OCI-LY3 (cell line): Measurements from ENCODE around the gene CDH4.

ENCODE experiments used
- H2AFZ ChIP-seq: fragments of 200-600, 300-600 bp; shearing (Covaris generic); 2 replicates; pipeline ENCODE4 v1.6.0; 2014; ENCODE audit warnings: antibody characterized with exemption, low read depth, low read length
- H3K27ac ChIP-seq: fragments of 200-600, 300-600 bp; sonication (generic); 2 replicates; pipeline ENCODE4 v1.5.1; 2014; ENCODE audit warnings: mild to moderate bottlenecking, low read length, moderate library complexity, mixed read lengths
- H3K27me3 ChIP-seq: fragments of 200-600, 300-600 bp; sonication (generic); 2 replicates; pipeline ENCODE4 v1.6.1; 2014; ENCODE audit warnings: low read depth, low read length, mixed read lengths
- H3K36me3 ChIP-seq: fragments of 200-600, 300-600 bp; sonication (generic); replicated peaks from 2 replicates; pipeline ENCODE3; 2014; ENCODE audit warnings: low read depth, low read length, mixed read lengths
- H3K4me1 ChIP-seq: fragments of 300-600, 200-600 bp; sonication (generic); 2 replicates; pipeline ENCODE4 v1.6.1; 2014; ENCODE audit warnings: low read length, mixed read lengths
- H3K4me2 ChIP-seq: fragments of 200-600, 300-600 bp; sonication (generic); 2 replicates; pipeline ENCODE4 v1.6.1; 2014; ENCODE audit warnings: low read length, mixed read lengths
- H3K4me3 ChIP-seq: fragments of 300-600, 200-600 bp; sonication (generic); 2 replicates; pipeline ENCODE4 v1.5.1; 2014; ENCODE audit warnings: antibody characterized with exemption, mild to moderate bottlenecking, low read length, moderate library complexity
- H3K79me2 ChIP-seq: fragments of 300-600, 200-600 bp; shearing (Covaris generic); 2 replicates; pipeline ENCODE4 v1.6.1; 2014; ENCODE audit warnings: mild to moderate bottlenecking, low read length, mixed read lengths
- H3K9ac ChIP-seq: fragments of 300-600, 200-600 bp; shearing (Covaris generic); 2 replicates; pipeline ENCODE4 v1.6.0; 2014; ENCODE audit warnings: mild to moderate bottlenecking, low read length, moderate library complexity
- H3K9me3 ChIP-seq: fragments of 200-600, 300-600 bp; shearing (Covaris generic); 2 replicates; pipeline ENCODE4 v1.6.1; 2014; ENCODE audit warnings: low read length, mixed read lengths; ENCODE audit not compliant: insufficient read depth
- H4K20me1 ChIP-seq: fragments of 200-600, 300-600 bp; sonication (generic); 2 replicates; pipeline ENCODE4 v1.6.1; 2016; ENCODE audit warnings: low read length, mixed read lengths; ENCODE audit not compliant: insufficient read depth
- CTCF ChIP-seq: fragments of 200-600, 300-600 bp; sonication (generic); IDR thresholded peaks from 2 replicates; pipeline ENCODE4 v1.5.1; 2014; ENCODE audit warnings: antibody characterized with exemption, low read length, low read depth
- EZH2phosphoT487 ChIP-seq: fragments of 200-600 bp; shearing (Covaris generic); IDR thresholded peaks from 2 replicates; pipeline ENCODE4 v1.6.1; 2018; ENCODE audit warnings: antibody characterized with exemption, mixed run types, low read depth

Gene CDH4

GRCh38 chr20:61619751-61620150 is 367.7 kb downstream of the CDH4 start:
- no peak overlapping the region for H3K4me2 ChIP-seq
- H3K4me3 ChIP-seq: no peak overlapping the region
- no peak overlapping the region for H2AFZ ChIP-seq
- no peaks in the 10 kb centered on the region for H4K20me1 ChIP-seq
- H3K79me2 ChIP-seq: no peaks in the 10 kb centered on the region
- no peaks in the 10 kb centered on the region for H3K27me3 ChIP-seq
- H3K9me3 ChIP-seq: no peaks in the 10 kb centered on the region
- TF ChIP-seq EZH2phosphoT487: no peak
- TF ChIP-seq CTCF: no peak
- H3K27ac ChIP-seq: no peak overlapping the region
- no peaks in the 10 kb centered on the region for H3K36me3 ChIP-seq
- H3K9ac ChIP-seq: no peak overlapping the region
- no peaks in the 10 kb centered on the region for H3K4me1 ChIP-seq

- Histone ChIP-seq H3K27me3 (no peaks in the 10 kb centered on the region), H3K4me3 (no peak overlapping the region), H3K4me2 (no peak overlapping the region), H3K36me3 (no peaks in the 10 kb centered on the region), H3K9me3 (no peaks in the 10 kb centered on the region), H3K27ac (no peak overlapping the region), H2AFZ (no peak overlapping the region), H3K79me2 (no peaks in the 10 kb centered on the region), H4K20me1 (no peaks in the 10 kb centered on the region), H3K9ac (no peak overlapping the region), H3K4me1 (no peaks in the 10 kb centered on the region)
- TF ChIP-seq CTCF (no peak), EZH2phosphoT487 (no peak)
Measured at GRCh38 chr20:61620174-61620573, 368.1 kb downstream of the CDH4 start.

GRCh38 chr20:61621035-61621730 is 369.1 kb downstream of the CDH4 start:
- no peak overlapping the region for H3K4me2 ChIP-seq

GRCh38 chr20:61621852-61622251 is 369.8 kb downstream of the CDH4 start:
- no peak overlapping the region for H3K9ac ChIP-seq
- H3K36me3 ChIP-seq: no peaks in the 10 kb centered on the region
- no peak overlapping the region for H3K4me2 ChIP-seq
- H2AFZ ChIP-seq: no peak overlapping the region
- no peaks in the 10 kb centered on the region for H3K4me1 ChIP-seq
- H3K9me3 ChIP-seq: no peaks in the 10 kb centered on the region
- no peaks in the 10 kb centered on the region; the same call in 1 of the 2 replicates for H3K27me3 ChIP-seq
- H3K27ac ChIP-seq: no peak overlapping the region
- H4K20me1 ChIP-seq: no peaks in the 10 kb centered on the region
- H3K79me2 ChIP-seq: no peaks in the 10 kb centered on the region
- TF ChIP-seq EZH2phosphoT487 (no peak), CTCF (no peak)
- no peak overlapping the region for H3K4me3 ChIP-seq

More at GRCh38 chr20:61621035-61621730, 369.1 kb downstream of the CDH4 start:
- H4K20me1 ChIP-seq: no peaks in the 10 kb centered on the region
- H3K9ac ChIP-seq: no peak overlapping the region
- no peaks in the 10 kb centered on the region for H3K79me2 ChIP-seq
- no peaks in the 10 kb centered on the region for H3K36me3 ChIP-seq
- no peaks in the 10 kb centered on the region for H3K4me1 ChIP-seq
- H3K27me3 ChIP-seq: no peaks in the 10 kb centered on the region; the same call in 1 of the 2 replicates
- no peaks in the 10 kb centered on the region for H3K9me3 ChIP-seq
- H3K27ac ChIP-seq: no peak overlapping the region
- no peak overlapping the region for H3K4me3 ChIP-seq
- no peak for TF ChIP-seq CTCF
- TF ChIP-seq EZH2phosphoT487: no peak
- no peak overlapping the region for H2AFZ ChIP-seq
